Gastrocnemius medialis (tissue), 4 donors: Measurements from ENCODE around the gene SLC6A8.

Source experiments
- POLR2A ChIP-seq, 2 donors: fragments of 450-650 bp; IDR thresholded peaks; one replicate each; pipeline ENCODE4 v1.6.1; 2017; ENCODE audit warnings: antibody characterized with exemption in 2 of 2, mild to moderate bottlenecking in 2 of 2, moderate library complexity in 2 of 2
- TF ChIP-seq, protein P1 (sequence below), 5 experiments: fragments of 450-650 bp in 3 of 5; fragments of 200-600 bp in 2 of 5; sonication (generic) in 2 of 5; IDR thresholded peaks in 4 of 5; conservative IDR thresholded peaks in 1 of 5; 1 replicate in 4 of 5; 2 replicates in 1 of 5; pipeline ENCODE4 v1.5.1; 2016 to 2019; ENCODE audit warnings: antibody characterized with exemption in 5 of 5, mild to moderate bottlenecking in 3 of 5, moderate library complexity in 3 of 5

DNA sequence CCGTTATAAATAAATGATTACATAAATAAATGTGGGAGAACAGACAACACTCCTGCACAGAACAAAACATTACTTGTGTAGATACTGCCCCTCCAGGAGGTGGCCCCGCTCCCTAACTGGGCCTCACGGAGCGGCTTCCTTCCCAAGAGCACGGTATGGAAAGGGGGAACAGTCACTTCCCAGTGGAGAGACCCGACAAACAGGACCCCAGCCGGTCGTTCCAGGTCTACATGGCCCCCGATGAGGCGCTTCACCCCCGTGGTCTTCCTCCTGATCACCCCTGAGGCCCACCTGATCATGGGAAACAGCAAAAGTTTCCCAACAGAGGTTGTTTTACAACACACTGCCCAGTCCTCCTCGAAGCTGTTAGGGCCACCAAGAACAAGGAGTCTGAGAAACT lies 6.6 kb upstream of the SLC6A8 start:
- TF ChIP-seq, protein P1, sequence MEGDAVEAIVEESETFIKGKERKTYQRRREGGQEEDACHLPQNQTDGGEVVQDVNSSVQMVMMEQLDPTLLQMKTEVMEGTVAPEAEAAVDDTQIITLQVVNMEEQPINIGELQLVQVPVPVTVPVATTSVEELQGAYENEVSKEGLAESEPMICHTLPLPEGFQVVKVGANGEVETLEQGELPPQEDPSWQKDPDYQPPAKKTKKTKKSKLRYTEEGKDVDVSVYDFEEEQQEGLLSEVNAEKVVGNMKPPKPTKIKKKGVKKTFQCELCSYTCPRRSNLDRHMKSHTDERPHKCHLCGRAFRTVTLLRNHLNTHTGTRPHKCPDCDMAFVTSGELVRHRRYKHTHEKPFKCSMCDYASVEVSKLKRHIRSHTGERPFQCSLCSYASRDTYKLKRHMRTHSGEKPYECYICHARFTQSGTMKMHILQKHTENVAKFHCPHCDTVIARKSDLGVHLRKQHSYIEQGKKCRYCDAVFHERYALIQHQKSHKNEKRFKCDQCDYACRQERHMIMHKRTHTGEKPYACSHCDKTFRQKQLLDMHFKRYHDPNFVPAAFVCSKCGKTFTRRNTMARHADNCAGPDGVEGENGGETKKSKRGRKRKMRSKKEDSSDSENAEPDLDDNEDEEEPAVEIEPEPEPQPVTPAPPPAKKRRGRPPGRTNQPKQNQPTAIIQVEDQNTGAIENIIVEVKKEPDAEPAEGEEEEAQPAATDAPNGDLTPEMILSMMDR (IDR thresholded peaks at IDR 0.05 in 4 of 5, conservative IDR thresholded peaks at IDR 0.05 in 1 of 5), result no peak
- TF ChIP-seq POLR2A (IDR thresholded peaks at IDR 0.05), result no peak
